Measurements from ENCODE around the gene EFR3B. TPM values are rescaled to one million over a fixed set of nuclear protein-coding genes. Genes with fewer than 3 reads are reported as not detected.
A peak's percentile ranks its signal among the peaks of the same experiment; 100 is the strongest.
"Not testable (repeated sequence)": the region's sequence is repeated elsewhere in the genome, so short reads cannot be mapped to it uniquely, and the experiment has no call there.

The EFR3B gene
- total RNA-seq, 2 experiments from 2014 or later: 0.23 to 0.61 TPM

DNA sequence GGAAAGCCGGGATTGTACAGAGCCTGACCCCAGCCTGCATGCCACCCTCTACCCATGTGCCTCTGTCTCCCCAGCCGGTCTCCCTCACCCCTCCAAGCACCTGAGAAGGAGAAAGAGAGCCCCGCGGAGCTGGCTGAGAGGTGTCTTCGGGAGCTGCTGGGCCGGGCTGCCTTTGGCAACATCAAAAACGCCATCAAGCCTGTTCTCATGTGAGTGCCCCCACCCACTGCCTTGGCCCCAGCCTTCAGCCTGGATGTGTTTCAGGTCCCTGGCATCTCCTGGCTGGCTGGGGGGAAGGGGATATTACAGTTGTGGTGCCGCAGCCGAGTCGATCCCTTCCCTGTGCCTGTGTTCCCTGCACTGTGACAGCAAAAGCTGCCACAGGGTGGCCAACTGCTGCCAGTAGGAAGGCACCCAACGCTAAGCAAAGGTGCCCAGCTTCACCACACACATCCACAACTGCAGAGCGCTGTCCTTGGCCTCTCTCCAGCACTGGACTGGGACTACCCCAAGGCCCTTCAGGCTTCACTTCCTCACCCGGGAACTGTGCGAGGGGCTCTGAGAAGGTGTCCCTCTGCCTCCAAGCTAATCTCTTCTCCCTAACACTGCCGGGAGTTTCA, 88.1 kb downstream of the EFR3B start:
- CTCF ChIA-PET: interaction anchor here (0.8 to 13.2 kb wide), 18 partner anchors 34 to 720 kb away, joined by 3 to 170 read pairs (median 4); no protein-coding TSS in a partner anchor
- Mint-ChIP-seq H3K9me3 (ENCODE audit: low read depth) (no peaks in the 10 kb centered on the region), H3K36me3 (no peaks in the 10 kb centered on the region), H3K27ac (no peak overlapping the region), H3K4me3 (no peak overlapping the region), H3K4me1 (peaks cover 6% of the 10 kb centered on the region), H3K27me3 (peaks cover 53% of the 10 kb centered on the region)
- no peak for ATAC-seq
- DNase-seq: no peak

DNA sequence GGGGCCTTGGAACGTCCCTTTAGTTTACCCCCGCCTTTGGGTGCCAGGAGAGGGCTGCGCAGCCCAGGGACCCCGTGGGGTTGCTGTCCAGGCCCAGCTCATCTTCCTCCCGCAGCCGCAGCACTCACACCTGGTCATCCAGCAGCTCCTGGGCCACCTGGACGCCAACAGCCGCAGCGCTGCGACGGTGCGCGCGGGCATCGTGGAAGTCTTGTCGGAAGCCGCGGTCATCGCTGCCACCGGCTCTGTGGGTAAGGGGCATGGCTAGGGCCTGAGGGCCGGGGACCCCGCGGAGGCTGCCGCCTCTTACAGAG, 89.3 kb downstream of the EFR3B start:
- CTCF ChIA-PET: interaction anchor here (2.6 to 13.2 kb wide), 2 partner anchors 155 to 304 kb away, joined by 11 to 170 read pairs; no protein-coding TSS in a partner anchor
- Mint-ChIP-seq H3K9me3 (ENCODE audit: low read depth) (no peaks in the 10 kb centered on the region), H3K27me3 (peaks cover 64% of the 10 kb centered on the region), H3K4me3 (no peak overlapping the region), H3K27ac (no peak overlapping the region), H3K4me1 (peaks cover 6% of the 10 kb centered on the region), H3K36me3 (no peaks in the 10 kb centered on the region)
- DNase-seq: no peak
- ATAC-seq: no peak

- H3K4me1 Mint-ChIP-seq: peaks cover 6% of the 10 kb centered on the region
These were observed 89.9 kb downstream of the EFR3B start for GRCh38 chr2:25131567-25132298.

GRCh38 chr2:25132299-25132635, 90.4 kb downstream of the EFR3B start:
- no peaks in the 10 kb centered on the region for H3K9me3 Mint-ChIP-seq (ENCODE audit: low read depth)
- peaks cover 6% of the 10 kb centered on the region for H3K4me1 Mint-ChIP-seq
- H3K27ac Mint-ChIP-seq: no peak overlapping the region
- peaks cover 67% of the 10 kb centered on the region for H3K27me3 Mint-ChIP-seq
- no peaks in the 10 kb centered on the region for H3K36me3 Mint-ChIP-seq
- DNase-seq (no peak), ATAC-seq (no peak)
- no peak overlapping the region for H3K4me3 Mint-ChIP-seq
- CTCF ChIA-PET: interaction anchor here (0.7 to 13.2 kb wide), 3 partner anchors 64 to 722 kb away, joined by 3 to 170 read pairs (median 6); no protein-coding TSS in a partner anchor

More at GRCh38 chr2:25131567-25132298, 89.9 kb downstream of the EFR3B start:
- CTCF ChIA-PET: interaction anchor here (0.7 to 13.2 kb wide), 3 partner anchors 64 to 722 kb away, joined by 3 to 170 read pairs (median 6); no protein-coding TSS in a partner anchor
- Mint-ChIP-seq H3K27me3 (peaks cover 67% of the 10 kb centered on the region), H3K4me3 (no peak overlapping the region), H3K36me3 (no peaks in the 10 kb centered on the region), H3K27ac (no peak overlapping the region), H3K9me3 (ENCODE audit: low read depth) (no peaks in the 10 kb centered on the region)
- ATAC-seq (peak; percentile 23), DNase-seq (no peak)

DNA sequence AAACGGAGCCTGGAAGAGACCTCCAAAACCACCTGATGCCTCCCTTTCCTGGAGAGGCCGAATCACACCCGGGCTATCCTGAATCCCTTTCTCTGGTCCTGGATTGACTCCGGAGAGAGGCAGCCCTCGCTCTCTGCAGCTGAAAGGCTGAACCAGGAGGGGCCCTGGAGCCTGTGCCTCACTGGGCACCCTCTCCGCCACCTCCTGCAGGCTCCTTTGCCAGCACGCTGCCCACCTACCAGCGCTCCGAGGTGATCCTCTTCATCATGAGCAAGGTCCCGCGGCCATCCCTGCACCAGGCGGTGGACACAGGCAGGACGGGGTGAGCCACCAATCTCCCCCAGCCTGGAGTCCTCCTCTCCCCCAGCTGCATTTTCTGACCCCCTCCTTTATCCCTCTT, 90.8 kb downstream of the EFR3B start:
- peaks cover 6% of the 10 kb centered on the region for H3K4me1 Mint-ChIP-seq
- no peak overlapping the region for H3K27ac Mint-ChIP-seq
- H3K36me3 Mint-ChIP-seq: no peaks in the 10 kb centered on the region
- CTCF ChIA-PET: interaction anchor here (1.9 to 13.2 kb wide), 2 partner anchors 156 to 723 kb away, joined by 6 to 170 read pairs; no protein-coding TSS in a partner anchor
- ATAC-seq: no peak
- no peaks in the 10 kb centered on the region for H3K9me3 Mint-ChIP-seq (ENCODE audit: low read depth)
- H3K27me3 Mint-ChIP-seq: peaks cover 66% of the 10 kb centered on the region
- no peak overlapping the region for H3K4me3 Mint-ChIP-seq
- no peak for DNase-seq

DNA sequence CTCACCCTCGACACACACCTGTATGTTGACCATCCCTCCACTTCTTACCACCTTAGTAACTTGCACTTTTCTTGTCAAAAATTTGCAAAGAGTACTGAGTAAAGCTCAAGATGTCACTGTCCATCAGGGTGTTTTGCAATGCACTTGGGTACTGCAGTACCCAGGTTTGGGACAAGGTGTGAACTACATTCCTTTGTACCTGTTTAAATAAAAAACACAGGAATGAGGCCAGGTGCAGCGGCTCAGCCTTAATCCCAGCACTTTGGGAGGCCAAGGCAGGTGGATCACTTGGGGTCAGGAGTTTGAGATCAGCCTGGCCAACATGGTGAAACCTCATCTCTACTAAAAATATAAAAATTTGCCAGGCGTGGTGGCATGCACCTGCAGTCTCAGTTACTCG, 98.7 kb downstream of the EFR3B start:
- DNase-seq; H3K9me3 Mint-ChIP-seq (ENCODE audit: low read depth); H3K4me1 Mint-ChIP-seq; H3K4me3 Mint-ChIP-seq; H3K36me3 Mint-ChIP-seq; ATAC-seq; H3K27ac Mint-ChIP-seq: not testable (repeated sequence)
- H3K27me3 Mint-ChIP-seq: peaks cover 25% of the 10 kb centered on the region
- CTCF ChIA-PET: interaction anchor here (1.5 kb wide), 1 partner anchor 10 kb away, joined by 3 read pairs; no protein-coding TSS in a partner anchor

DNA sequence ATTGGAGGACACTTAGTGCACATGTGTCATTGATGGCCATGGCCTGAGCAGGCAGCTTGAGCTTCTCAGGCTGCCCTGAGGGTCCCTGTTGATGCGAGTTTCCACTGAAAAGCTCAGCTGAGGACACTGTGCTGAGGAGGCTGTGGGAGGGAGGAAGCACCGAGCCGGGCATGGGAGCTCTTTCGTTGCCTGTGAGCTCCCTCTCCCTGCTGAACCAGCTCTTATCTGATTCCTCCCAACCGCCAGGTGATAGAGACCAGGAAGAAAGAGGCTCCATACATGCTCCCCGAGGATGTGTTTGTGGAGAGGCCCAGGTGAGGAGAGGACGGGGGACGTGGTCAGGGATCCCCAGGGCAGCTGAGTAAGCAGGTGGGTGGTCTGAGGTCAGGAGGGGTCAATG, 99.2 kb downstream of the EFR3B start:
- Mint-ChIP-seq H3K9me3 (ENCODE audit: low read depth) (no peaks in the 10 kb centered on the region), H3K36me3 (no peaks in the 10 kb centered on the region), H3K4me3 (no peak overlapping the region), H3K27ac (no peak overlapping the region), H3K27me3 (peaks cover 20% of the 10 kb centered on the region), H3K4me1 (peaks cover 5% of the 10 kb centered on the region)
- CTCF ChIA-PET: interaction anchor here (0.7 to 1.5 kb wide), 3 partner anchors 9 to 183 kb away, joined by 3 to 4 read pairs (median 3); no protein-coding TSS in a partner anchor
- DNase-seq (no peak), ATAC-seq (no peak)

DNA sequence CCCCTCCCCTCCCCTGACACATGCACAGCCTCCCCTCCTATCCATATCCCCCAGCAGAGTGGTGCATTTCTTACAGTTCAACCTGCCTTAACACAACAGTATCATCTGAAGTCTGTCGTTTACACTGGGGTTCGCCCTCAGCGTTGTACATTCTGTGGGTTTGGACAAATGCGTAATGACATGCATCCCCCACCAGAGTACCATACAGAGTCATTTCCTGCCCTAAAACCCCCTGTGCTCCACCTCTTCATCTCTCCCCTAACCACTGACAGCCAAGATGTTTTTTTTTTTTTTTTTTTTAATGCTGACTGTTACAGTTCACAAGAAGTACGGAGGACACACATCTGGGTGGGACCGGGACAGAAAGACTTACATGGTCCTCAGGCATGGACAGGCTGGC, 103.9 kb downstream of the EFR3B start:
- H3K27ac Mint-ChIP-seq: no peak overlapping the region
- DNase-seq: peak; percentile 48

GRCh38 chr2:25146896-25147295, 105.0 kb downstream of the EFR3B start:
- H3K36me3 Mint-ChIP-seq: no peaks in the 10 kb centered on the region
- H3K4me3 Mint-ChIP-seq: no peak overlapping the region
- peaks cover 7% of the 10 kb centered on the region for H3K4me1 Mint-ChIP-seq
- ATAC-seq: no peak
- H3K27me3 Mint-ChIP-seq: peaks cover 15% of the 10 kb centered on the region
- no peak overlapping the region for H3K27ac Mint-ChIP-seq
- CTCF ChIA-PET: interaction anchor here (1.5 kb wide), 1 partner anchor 19 kb away, joined by 5 read pairs; no protein-coding TSS in a partner anchor
- H3K9me3 Mint-ChIP-seq (ENCODE audit: low read depth): no peaks in the 10 kb centered on the region
- no peak for DNase-seq

More for the DNA sequence above, 103.9 kb downstream of the EFR3B start:
- H3K4me3 Mint-ChIP-seq: no peak overlapping the region
- peaks cover 7% of the 10 kb centered on the region for H3K4me1 Mint-ChIP-seq
- H3K36me3 Mint-ChIP-seq: no peaks in the 10 kb centered on the region
- H3K9me3 Mint-ChIP-seq (ENCODE audit: low read depth): no peaks in the 10 kb centered on the region
- peak; percentile 80 for ATAC-seq
- CTCF ChIA-PET: interaction anchor here (1.5 kb wide), 1 partner anchor 18 kb away, joined by 5 read pairs; no protein-coding TSS in a partner anchor
- H3K27me3 Mint-ChIP-seq: peaks cover 15% of the 10 kb centered on the region

GRCh38 chr2:25149646-25150045, 107.8 kb downstream of the EFR3B start:
- Mint-ChIP-seq H3K9me3 (ENCODE audit: low read depth) (no peaks in the 10 kb centered on the region), H3K27me3 (peaks cover 12% of the 10 kb centered on the region), H3K4me1 (peaks cover 7% of the 10 kb centered on the region), H3K4me3 (no peak overlapping the region), H3K36me3 (no peaks in the 10 kb centered on the region), H3K27ac (no peak overlapping the region)
- ATAC-seq: no peak
- CTCF ChIA-PET: interaction anchor here (1.0 to 1.1 kb wide), 2 partner anchors 9 to 17 kb away, joined by 3 read pairs; no protein-coding TSS in a partner anchor
- no peak for DNase-seq

DNA sequence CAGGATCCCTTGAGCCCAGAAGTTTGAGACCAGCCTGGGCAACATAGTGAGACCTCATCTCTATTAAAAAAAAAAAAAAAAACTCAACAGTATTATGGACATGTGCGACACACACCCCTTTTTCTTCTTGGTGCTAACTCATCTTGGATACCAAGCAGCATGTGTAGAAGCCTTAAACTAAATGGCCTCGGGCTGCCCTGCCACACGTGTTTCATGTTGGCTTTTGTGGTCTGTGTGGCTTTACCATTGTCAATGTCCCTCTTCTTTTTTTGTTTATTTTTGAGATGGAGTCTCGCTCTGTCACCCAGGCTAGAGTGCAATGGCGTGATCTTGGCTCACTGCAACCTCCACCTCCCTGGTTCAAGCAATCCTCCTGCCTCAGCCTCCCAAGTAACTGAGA, 109.1 kb downstream of the EFR3B start:
- H3K27me3 Mint-ChIP-seq; H3K4me3 Mint-ChIP-seq; H3K36me3 Mint-ChIP-seq; H3K27ac Mint-ChIP-seq; ATAC-seq; H3K4me1 Mint-ChIP-seq; DNase-seq; H3K9me3 Mint-ChIP-seq (ENCODE audit: low read depth); CTCF ChIA-PET: not testable (repeated sequence)

DNA sequence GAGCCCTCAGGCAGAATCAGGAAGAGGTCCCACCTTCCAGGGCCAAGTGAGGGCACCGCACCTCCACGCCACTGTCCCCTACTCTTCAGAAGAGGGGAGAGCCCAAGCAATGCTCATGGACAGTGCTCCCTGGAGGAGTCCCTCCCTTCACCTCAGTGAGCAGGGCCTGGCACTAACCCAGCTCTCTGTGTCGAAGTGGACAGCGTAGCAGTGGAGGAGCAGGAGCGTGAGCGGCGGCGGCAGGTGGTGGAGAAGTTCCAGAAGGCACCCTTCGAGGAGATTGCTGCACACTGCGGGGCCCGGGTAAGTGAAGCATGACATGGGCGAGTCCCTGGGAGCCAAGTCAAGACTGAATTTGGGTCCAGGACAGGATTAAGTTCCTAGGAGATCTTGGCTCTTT, 109.8 kb downstream of the EFR3B start:
- DNase-seq (no peak), ATAC-seq (no peak)
- peaks cover 6% of the 10 kb centered on the region for H3K27me3 Mint-ChIP-seq
- no peaks in the 10 kb centered on the region for H3K36me3 Mint-ChIP-seq
- H3K9me3 Mint-ChIP-seq (ENCODE audit: low read depth): no peaks in the 10 kb centered on the region
- no peak overlapping the region for H3K27ac Mint-ChIP-seq
- CTCF ChIA-PET: interaction anchor here (0.6 kb wide), 1 partner anchor 408 kb away, joined by 5 read pairs; no protein-coding TSS in a partner anchor
- peaks cover under 1% of the 10 kb centered on the region for H3K4me1 Mint-ChIP-seq
- no peak overlapping the region for H3K4me3 Mint-ChIP-seq

DNA sequence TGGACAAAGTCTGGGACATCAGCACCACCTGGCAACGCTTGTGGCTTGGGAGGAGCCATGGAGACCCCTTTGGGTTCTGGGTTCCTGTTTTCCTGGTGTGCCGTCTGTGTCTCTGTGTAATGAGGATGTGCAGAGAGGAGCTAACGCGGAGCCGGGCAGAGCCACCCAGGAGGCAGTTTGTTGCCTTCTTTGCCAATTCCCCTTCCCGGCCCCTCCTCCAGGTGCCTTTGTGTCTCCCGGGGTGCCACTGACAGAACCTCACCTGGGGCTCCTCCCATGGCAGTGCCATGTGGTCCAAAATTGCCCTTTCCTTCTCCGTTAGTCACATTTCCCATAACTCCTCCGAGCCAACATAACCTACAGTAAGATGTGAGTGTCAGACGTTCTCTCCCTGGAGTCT, 113.5 kb downstream of the EFR3B start:
- no peak for DNase-seq
- no peaks in the 10 kb centered on the region for H3K9me3 Mint-ChIP-seq (ENCODE audit: low read depth)
- CTCF ChIA-PET: no interaction called here
- H3K27ac Mint-ChIP-seq: no peak overlapping the region
- peaks cover 4% of the 10 kb centered on the region for H3K4me1 Mint-ChIP-seq
- H3K36me3 Mint-ChIP-seq: no peaks in the 10 kb centered on the region
- ATAC-seq: no peak
- H3K4me3 Mint-ChIP-seq: no peak overlapping the region
- peaks cover 2% of the 10 kb centered on the region for H3K27me3 Mint-ChIP-seq
